GM12874 (cell line): ENCODE results near the gene SF3B3.

Experiments used
- CTCF ChIP-seq: IDR thresholded peaks from 2 replicates; pipeline ENCODE4 v1.5.1; 2011; ENCODE audit warnings: low read depth, mild to moderate bottlenecking, control low read depth, low read length, moderate library complexity; ENCODE audit not compliant: insufficient read depth

Gene SF3B3

GRCh38 chr16:70552675-70553074 lies 29.1 kb downstream of the SF3B3 start:
- TF ChIP-seq CTCF, result no peak

GRCh38 chr16:70553645-70554044 lies 30.0 kb downstream of the SF3B3 start:
- TF ChIP-seq CTCF, result no peak

- TF ChIP-seq CTCF, result no peak
Measured at GRCh38 chr16:70556063-70556462, 32.4 kb downstream of the SF3B3 start.

- no peak for TF ChIP-seq CTCF
Measured at GRCh38 chr16:70561623-70562022, 38.0 kb downstream of the SF3B3 start.

GRCh38 chr16:70563636-70564035 lies 40.0 kb downstream of the SF3B3 start:
- no peak for TF ChIP-seq CTCF

GRCh38 chr16:70565053-70565452 lies 41.4 kb downstream of the SF3B3 start:
- TF ChIP-seq CTCF, result no peak

- TF ChIP-seq CTCF, result no peak
Measured at GRCh38 chr16:70568601-70569237, 45.1 kb downstream of the SF3B3 start.
